Transverse colon (tissue), 4 donors: ENCODE measurements around the gene GUCY1B1.

Experiments used
- EP300 ChIP-seq: sonication (generic); formaldehyde crosslinking; IDR thresholded peaks from one replicate; pipeline ENCODE4 v1.6.1; 2017; ENCODE audit warnings: antibody characterized with exemption, low read depth
- POLR2AphosphoS5 ChIP-seq, 3 donors: sonication (generic); formaldehyde crosslinking; IDR thresholded peaks; one replicate each; pipeline ENCODE4 v1.6.1; 2016; ENCODE audit warnings: antibody characterized with exemption in 3 of 3
- TF ChIP-seq, protein P1 (sequence below), 5 experiments: fragments of 200-600 bp in 3 of 5; fragments of 450-650 bp in 2 of 5; sonication (generic) in 3 of 5; IDR thresholded peaks; 1 replicate in 2 of 5; 2 replicates in 3 of 5; pipeline ENCODE4 v1.5.1; 2016 to 2017; ENCODE audit warnings: antibody characterized with exemption in 5 of 5, inconsistent platforms in 3 of 5, mild to moderate bottlenecking in 2 of 5, moderate library complexity in 1 of 5

DNA sequence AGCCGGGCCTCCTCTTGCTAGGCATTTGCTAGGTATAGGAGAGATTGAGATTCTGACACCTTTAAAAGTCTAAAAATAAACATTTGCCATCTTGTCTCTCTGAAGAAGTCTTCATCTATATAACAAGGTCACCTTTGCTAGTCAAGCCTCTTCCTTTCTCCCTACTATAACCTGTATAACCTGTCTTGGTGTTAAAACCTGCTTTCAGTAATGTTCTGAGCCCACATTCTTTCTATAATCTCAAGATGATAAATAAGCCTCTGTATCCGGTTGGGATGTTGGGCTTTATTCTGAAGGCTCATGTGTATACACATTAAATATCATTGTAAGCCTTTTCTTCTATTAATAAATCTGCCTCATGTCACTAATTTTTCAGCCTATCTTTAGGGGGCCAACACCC is 97.1 kb downstream of the GUCY1B1 start:
- TF ChIP-seq POLR2AphosphoS5 (IDR thresholded peaks at IDR 0.05): no peak
- no peak for TF ChIP-seq EP300
- TF ChIP-seq, protein P1, sequence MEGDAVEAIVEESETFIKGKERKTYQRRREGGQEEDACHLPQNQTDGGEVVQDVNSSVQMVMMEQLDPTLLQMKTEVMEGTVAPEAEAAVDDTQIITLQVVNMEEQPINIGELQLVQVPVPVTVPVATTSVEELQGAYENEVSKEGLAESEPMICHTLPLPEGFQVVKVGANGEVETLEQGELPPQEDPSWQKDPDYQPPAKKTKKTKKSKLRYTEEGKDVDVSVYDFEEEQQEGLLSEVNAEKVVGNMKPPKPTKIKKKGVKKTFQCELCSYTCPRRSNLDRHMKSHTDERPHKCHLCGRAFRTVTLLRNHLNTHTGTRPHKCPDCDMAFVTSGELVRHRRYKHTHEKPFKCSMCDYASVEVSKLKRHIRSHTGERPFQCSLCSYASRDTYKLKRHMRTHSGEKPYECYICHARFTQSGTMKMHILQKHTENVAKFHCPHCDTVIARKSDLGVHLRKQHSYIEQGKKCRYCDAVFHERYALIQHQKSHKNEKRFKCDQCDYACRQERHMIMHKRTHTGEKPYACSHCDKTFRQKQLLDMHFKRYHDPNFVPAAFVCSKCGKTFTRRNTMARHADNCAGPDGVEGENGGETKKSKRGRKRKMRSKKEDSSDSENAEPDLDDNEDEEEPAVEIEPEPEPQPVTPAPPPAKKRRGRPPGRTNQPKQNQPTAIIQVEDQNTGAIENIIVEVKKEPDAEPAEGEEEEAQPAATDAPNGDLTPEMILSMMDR (IDR thresholded peaks at IDR 0.05): no peak
